ENCODE results near the gene HLA-DPB1.
"Not testable (repeated sequence)": the region's sequence is repeated elsewhere in the genome, so short reads cannot be mapped to it uniquely, and the experiment has no call there.

The HLA-DPB1 gene

DNA sequence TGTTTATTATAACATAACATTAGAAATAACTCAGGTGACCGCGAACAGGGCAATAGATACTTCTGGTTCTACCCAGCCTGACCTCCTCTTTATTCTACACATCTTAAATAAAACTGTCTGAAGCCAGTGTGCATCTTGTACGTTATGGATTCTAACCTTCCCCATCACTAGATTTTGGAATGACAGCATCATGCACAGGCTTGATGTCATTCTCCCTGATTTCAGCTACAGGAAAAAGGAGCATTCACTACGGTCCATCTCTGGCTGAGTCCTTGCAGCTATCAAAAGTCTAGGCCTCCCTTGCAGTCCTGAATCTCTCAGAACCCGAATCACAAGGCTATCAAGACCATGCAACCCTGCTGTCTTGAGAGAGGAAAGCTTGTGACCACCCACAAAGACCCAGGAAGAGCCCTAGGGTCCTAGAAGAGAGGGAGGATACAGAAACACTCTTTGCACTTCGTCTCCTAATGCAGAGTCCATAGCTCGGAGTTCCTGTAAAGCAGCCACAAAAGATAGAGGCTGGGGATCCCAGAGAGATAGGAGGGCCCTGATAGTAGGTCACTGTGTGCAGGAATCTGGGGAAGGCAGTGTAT lies 3.2 kb upstream of the HLA-DPB1 start:
- DNase-seq = no peak

DNA sequence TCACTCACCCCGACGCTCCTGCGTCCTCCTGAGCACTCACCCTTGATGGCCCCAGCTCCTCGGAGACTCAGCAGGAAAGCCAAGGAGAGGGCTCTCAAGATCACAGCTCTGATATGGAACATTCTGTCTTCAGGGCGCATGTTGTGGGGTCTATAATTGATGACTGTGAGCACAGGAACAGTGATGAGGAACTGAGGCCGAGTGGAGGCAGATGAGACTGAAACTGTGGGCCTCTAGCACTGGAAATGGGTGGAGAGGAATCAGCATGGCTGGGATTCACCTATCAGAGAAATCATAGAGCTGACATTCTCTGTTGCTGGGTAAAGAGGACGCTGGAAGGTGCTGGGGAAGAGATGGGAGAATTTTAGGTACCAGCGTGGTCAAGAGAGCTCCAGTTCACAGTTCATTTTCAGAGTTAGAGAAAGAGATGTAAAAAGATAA lies 2.3 kb upstream of the HLA-DPB1 start, which contains the start of gene HLA-DPA1:
HLA-DPA1 (minus strand) TSS at position 219 of the 441 bp plus-strand sequence.
- no peak for DNase-seq

DNA sequence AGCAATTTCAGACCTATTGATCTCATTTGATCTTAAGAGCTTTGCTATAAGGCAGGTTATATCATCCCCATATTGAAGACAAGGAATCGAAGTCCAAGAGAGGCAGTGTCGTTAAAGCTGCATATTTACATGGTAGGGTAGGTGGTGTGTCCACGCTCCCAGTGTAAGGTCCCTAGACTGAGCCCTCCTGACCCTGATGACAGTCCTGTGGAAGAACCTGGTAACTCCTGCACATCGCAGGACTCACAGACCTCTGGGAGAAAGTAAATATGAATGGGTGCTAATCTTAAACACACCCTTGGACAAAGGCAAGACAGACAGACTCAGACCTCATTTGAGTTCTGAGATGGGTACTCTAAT lies 602 bp upstream of the HLA-DPB1 start:
- no peak for DNase-seq

DNA sequence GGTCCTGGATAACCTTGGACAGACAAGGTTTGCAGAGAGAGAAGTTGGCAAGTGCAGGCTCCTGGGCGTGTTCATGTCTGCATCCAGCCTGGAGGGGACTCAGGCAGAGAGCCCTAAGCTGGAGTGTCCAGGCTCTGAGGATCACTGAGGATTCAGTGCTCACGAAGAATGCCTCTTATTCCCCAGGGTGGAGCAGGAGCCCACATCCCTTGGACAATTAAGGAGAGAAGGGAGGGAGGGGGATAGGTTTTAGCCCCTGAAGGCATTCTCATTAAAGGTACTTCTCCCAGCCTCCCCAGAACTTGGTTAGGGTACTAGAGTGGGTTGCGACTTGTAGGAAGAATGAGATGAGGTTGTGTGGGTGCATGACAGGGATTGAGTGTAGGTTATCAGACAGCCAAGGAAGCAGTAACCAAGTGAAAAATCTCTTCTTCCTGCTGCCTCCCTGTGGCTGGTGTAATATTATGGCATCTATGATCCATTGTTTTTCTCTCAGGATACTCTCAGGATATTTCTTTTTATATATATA lies 680 bp downstream of the HLA-DPB1 start:
- DNase-seq = no peak

DNA sequence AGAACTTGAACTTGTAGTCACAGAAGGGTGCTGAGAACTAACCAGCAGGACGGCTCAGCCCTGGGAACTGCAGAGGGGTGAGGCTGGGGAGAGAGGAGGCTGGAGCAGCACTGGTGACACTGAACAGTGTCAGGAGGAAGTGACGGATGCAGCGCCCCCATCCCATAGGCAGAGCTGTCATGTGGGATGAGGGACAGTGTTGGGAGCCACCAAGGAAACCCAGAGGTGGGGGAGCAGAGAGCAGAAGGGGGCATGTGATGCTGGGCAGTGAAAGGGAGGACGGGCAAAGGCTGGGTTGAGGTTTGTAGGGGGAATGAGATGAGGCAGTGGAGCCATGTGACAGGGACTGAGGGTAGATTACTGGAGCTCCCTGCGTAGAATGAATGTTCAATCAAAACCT lies 2.1 kb downstream of the HLA-DPB1 start:
- no peak for DNase-seq

DNA sequence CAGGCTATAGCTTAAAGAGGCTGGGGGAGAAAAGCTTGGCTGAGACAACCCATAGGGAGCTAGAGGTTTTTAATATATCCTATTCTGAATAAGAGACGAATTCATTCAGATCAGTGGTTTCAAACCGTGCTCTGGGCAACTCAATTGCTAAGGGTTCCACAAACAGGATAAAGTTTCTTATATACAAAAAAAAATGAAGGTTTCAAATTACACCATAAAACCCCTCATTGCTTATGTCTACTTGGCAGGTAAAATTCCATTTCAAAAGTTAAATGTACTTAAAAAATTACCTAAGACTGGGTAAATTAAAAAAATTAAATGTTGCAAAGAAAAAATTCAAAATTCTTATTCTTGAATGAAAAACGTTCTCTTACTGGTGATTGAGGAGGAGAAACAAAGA lies 2.7 kb downstream of the HLA-DPB1 start:
- DNase-seq = no peak

DNA sequence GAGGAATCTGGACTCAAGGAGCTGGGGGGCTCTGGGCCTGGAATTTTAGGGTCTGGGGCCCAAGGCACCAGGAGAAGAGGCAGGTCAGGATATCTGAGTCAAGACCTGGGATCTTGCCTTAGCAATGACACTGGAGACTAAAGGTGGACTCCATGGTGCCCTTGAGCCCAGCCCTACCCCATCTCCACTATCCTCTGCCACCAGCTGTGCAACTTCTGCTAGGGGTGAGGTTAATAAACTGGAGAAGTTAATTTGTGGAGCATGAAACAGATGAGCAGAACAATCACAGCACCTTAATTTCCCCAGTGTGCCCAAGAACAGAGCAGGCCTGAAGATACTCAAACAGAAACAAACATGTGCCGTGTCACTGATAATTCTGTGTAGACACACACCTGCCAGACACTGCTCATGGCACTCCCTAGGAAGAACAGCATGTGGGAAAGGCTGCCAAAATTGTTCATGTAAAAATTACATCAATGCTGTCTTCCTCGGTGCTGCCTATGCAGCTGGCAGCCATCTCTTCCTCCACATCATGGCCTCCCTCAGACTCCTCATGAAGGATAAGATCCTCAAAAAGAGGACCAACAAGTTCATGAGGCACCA lies 3.2 kb downstream of the HLA-DPB1 start:
- no peak for DNase-seq

DNA sequence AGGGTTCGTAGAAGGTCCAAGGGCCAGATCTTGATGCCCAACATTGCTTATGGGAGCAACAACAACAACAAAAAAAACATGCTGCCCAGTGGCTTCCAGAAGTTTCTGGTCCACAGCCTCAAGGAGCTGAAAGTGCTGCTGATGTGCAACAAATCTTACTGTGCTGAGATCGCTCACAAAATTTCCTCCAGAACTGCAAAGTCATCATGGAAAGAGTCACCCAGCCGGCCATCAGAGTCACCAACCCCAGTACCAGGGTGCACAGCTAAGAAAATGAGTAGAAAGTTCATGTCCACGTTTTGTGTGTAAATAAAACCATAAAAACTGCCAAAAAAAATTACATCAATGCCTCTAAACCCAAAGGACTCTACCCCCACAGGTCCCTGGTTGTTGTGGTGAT lies 3.8 kb downstream of the HLA-DPB1 start:
- no peak for DNase-seq

DNA sequence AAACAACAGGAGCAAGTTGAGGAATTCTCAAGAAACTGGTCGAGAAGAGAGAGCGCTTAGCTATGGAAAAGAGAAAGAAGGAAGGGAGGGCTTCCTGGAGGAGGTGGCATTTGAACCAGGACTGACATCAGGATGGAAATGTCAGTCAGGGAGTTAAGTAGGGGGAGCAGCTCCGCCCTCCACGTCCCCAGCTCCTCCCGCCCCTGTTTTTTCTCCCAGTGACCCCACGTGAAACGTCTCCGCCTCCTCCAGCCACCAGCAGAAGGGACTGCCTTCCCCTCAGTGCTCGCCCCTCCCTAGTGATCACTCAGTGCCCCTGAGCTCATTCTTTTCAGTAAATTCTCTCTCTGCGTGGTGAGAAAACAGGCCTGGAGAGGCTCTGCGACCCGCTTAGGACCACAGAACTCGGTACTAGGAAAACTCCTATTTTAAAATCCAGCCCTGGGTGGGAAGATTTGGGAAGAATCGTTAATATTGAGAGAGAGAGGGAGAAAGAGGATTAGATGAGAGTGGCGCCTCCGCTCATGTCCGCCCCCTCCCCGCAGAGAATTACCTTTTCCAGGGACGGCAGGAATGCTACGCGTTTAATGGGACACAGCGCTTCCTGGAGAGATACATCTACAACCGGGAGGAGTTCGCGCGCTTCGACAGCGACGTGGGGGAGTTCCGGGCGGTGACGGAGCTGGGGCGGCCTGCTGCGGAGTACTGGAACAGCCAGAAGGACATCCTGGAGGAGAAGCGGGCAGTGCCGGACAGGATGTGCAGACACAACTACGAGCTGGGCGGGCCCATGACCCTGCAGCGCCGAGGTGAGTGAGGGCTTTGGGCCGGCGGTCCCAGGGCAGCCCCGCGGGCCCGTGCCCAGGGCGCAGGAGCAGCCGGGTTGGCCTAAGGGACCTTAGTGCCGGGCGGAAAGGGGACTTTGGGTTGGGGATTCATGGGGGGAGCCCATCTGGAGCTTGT lies 4.6 kb downstream of the HLA-DPB1 start:
- no peak for DNase-seq

DNA sequence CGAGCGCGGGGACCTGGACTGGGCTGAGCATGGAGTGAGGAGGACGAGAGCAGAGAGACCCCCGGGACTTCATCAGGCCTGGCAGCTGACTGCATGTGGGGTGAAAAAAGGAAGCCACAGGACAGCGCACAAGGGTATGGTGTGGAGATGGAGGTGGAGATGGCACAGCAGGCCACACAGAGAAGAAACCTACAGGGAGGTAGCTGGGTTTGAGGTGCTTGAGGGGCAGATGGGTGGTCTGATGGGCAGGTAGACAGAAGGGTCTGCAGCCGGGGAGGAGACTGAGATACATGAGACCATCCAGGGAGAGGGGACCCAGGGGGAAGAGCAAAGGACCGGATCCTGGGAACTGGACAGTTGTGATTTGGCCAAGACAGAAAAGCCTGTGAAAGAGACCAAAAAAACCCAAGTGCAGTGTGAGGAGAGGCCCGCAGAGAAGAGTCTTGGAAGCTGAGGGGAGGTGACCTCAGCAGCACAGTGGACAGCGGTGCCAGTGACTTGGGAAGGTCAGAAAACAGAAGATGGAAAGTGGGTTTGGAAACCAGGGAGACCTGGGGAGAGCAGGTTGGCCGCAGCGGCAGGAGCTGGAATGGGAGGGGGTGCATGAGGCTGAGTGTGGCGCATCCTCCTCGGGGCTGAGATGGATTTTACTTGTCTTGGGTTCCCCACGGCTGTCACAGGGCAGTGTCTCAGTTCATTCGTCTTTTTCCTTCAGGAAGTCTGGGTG lies 5.5 kb downstream of the HLA-DPB1 start:
- DNase-seq = no peak

DNA sequence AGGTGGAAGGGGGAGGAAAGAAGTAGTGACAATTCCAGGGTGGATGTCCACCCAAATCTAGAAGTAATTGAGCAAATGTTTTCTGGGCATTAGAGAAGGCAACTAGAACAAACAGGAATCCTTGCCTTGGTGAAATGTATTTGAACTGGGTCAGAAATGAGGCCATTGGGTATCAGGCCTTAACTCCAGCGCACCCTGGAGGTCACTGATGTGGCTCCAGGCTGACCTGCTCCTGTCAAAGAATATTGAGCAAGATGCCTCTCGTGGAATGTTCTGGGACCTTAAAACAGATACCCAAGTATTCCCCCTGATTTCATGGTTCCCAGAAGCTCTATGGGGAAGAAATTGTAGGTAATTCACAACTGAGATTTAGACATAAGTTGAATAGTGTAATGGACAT lies 6.9 kb downstream of the HLA-DPB1 start:
- no peak for DNase-seq

DNA sequence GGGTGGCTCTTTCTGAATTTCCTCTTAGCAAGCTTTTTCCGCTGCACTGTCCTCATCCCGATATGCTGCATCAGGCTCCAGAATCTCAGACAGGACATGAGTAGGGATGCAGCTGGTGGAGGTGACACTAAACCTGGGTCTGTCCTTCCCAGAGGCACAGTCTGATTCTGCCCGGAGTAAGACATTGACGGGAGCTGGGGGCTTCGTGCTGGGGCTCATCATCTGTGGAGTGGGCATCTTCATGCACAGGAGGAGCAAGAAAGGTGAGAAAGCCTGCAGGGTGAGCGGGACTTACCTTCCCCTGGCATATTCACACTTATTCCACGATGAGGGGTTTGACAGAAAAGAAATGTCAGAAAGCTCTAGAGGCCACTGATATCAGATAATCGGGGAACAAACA lies 9.8 kb downstream of the HLA-DPB1 start:
- DNase-seq = no peak

DNA sequence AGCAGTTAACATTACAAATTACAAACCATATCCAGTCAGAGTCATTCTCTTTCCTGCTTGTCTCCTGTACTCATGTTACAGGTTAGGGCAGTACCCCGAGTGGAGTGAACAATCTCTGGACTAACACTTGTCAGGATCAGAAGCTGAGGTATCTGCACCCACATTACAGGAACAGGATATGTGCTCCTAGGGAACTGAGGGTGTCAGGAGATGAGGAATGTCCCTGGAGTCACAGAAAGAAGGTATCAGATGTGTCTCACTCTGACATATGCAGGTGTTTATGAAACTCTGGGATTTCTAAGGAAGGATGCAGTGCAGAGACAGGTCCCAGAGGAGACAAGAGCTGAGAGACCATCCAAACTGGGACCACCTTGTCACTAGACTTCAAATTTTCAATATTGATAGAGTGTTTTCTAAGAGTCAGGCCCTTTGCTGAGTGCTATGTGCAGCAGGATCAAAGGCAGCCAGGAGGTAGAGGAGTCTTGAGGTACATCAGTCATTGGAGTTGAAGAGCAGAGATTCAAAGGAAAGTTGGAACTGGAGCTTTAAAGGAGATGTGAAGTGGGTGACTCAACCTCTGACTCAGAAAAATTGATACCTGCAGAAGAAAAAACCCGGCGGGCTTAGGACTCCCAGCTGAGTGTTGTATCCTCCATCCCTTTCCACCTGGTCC lies 12.6 kb downstream of the HLA-DPB1 start:
- DNase-seq = no peak

DNA sequence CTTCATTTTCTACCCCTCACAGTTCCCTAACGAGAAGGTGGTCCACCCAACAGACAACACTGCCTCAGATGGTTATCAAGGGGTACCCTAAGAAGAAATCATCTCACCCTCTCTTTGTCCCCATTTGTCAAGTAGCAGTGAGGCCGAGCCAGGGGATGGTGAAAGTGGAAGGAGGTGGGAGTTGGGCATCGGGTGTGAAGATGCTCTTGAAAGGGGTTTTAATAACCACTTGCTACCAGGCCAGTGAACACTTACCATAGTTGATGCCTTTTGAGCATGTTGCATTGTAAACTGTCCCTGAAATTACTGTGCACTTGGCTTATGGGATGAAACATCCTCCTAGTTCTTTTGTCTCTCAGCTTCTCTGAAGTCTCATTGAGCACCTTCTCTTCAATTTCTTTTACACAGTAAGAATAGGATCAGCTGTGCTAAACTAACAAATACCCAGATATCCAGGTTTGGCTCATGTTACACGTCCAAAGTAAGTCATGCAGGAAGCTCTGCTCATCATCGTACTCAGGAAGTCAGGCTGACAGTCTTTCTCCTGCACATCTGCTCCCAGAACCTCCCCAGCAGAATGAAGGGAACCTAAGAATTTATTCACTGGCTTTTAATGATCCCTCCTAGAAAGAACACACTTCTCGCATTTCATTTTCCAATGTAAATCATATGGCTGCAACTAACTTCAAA lies 13.3 kb downstream of the HLA-DPB1 start:
- DNase-seq = peak; percentile 41

DNA sequence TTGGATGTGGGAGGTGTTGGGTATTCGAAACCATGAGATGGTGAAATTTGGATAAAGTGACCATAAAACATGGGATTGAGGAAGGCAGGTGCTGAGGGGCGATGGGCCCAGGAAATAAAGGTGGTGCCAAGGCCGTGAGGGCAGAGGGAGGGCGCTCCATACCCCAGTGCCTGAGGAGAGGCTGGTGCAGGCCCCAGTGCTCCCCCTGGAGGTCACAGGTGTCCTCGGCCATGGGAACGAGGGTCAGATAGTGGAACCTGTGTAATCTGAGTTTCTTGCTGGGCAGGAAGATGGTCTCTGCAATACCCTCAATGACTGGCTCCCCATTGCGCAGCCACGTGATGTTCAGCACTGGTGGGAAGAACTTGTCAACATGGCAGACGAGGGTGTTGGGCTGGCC lies 16.2 kb downstream of the HLA-DPB1 start:
- DNase-seq = no peak

DNA sequence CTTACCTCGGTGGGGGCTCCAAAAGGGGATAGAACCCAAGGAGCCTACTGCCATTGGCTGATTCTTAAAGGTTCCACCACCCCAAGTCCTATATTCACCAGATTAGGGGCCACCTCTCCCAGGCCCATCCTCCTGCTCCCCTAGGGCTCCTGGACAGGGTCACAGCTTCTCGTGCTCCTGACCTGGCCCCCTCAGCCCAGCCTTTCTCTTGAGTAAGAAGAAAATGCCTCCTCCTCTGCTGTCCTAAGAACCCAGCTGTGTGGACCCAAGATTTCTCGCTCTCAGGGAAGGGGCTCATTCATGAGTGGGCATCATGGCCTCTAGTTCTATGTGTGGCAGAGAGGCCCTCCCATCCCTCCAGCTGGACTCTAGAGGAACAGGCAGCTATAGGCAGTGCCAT lies 16.6 kb downstream of the HLA-DPB1 start:
- no peak for DNase-seq

DNA sequence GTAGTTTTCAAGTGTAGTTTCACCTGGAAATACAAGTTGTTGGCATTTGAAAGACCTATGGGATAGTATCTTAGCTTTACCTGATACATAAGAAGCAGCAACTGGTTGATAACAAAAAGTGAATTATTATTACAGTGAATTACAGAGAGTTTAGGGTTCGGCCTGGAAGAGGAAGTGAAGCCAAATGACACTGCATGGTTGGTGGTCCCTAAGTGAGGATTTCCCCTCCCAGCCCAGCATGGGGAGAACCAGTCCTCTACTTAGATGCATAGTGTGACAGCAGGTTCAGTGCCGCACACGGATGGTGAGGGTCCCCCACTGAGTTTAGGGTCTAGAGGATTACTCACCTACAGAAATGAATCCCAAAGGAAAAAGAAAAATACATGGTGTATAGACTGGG lies 18.1 kb downstream of the HLA-DPB1 start:
- no peak for DNase-seq

DNA sequence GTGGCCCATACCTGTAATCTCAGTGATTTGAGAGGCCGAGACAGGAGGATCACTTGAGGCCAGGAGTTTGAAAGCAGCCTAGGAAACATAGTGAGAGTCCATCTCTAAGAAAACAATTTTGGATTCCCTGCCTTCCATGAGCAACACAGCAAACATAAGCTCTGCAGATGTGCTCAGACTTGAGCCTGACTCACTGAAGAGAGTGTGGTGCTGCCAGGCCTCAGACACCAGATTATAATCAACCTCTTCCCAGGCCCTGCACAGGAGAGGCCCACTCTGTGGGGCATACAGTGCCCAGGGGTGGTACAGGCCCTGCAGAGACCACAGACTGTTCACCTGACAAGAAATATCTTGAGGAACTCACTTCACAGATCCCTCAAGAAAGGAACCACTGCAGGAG lies 19.9 kb downstream of the HLA-DPB1 start:
- DNase-seq = no peak

DNA sequence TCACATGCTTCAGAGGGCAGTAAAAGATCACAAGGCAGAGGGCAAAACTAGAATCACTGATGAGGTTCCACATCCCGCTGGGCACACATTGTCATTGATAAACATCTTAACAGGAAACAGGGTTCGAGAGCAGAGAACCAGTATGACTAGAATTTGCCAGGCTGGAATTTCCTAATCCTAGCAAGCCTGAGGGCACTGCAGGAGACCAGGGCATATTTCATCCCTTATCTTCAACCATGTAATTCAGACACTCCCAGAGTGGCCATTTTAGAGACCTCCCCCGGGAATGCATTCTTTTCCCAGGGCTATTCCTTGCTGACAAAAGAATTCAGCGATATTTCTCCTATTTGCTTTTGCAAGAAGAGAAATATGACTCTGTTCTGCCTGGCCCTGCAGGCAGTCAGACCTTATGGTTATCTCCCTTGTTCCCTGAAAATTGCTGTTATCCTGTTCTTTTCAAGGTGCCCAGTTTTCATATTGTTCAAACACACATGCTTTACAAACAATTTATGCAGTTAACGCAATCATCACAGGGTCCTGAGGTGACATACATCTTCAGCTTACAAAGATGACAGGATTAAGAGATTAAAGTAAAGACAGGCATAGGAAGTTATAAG lies 25.4 kb downstream of the HLA-DPB1 start:
- DNase-seq = not testable (repeated sequence)

DNA sequence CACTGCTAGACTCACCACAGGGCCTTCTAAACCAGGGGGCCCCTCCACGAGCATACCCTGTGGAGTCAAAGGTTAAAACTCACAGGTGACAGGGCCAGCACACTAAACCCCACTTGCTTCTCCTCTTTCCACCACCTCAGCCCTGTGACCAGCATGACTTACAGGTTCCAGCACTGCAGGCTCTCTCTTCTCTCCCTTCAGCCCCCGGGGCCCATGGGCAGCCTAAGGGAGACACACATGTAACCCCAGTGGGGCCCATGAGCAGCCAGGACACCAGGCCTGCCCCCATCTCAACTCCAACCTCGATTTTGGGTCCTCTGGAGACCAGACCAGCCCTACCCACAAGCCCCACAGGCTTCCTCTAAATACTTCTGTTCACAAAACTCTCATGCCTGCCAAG lies 28.0 kb downstream of the HLA-DPB1 start:
- DNase-seq = no peak

DNA sequence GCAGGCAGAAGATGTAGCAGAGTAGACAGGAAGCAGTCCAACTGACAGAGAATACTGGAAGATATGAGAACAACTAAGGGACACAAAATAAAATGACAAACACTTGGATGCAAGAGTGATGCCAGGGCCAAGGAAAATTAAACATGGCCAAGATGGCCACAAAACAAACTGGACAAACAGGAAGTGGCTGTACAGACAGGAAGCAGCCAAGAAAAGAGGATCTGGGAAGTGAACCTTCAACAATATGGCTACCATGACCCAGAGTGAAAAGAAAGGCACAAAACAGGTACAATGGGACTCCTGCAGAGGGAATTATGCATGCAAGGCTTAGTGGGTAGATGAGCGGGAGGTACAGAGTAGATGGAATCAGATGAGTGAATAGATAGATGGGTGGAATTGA lies 29.1 kb downstream of the HLA-DPB1 start:
- no peak for DNase-seq
